Measurements from ENCODE around the gene NHERF2. TPM values are rescaled to one million over a fixed set of nuclear protein-coding genes. Genes with fewer than 3 reads are reported as not detected.
"Not testable (repeated sequence)": the region's sequence is repeated elsewhere in the genome, so short reads cannot be mapped to it uniquely, and the experiment has no call there.

NHERF2 gene
- total RNA-seq, 4 donors from 2014 or later, result 21.5 to 104 (median 30.2) TPM

DNA sequence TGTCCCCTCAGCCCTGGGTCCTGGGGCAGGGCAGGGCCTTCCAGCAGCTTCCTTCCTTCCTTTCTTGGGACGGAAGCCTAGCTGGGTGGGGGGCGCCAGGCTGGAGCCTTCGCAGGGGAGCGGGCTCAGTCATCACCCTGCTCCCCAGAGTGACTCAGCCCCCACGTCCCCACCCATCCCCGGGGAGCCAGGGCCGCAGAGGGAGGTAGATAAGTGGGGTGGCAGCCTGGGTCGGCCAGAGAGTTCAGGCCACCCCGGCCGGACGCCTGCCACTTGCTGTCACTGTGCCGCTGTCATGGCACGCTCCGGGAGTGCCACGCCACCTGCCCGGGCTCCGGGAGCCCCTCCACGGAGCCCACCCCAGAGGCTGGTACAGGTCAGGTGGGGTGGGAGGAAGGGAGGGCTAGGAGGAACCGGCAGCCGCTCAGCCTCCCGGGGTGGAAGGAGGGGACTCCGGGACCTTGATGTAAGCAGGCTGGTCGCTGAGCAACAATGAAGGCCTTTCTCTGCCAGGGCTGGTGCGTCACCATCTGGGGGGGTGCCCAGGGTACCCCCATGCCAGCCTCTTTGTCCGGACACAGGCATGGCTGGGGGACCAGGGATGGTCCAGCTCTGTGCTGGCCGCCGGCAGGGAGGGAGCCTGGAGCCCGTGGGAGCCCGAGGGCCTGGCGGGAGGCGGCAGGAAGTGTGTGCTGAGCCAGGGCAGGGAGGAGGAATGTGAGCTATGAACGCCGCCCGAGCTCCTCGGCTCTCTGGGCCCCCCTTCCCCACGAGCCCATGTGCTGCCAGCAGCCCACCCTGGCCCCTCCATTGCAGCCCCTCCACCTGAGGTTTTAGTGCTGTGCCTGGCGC is 6.6 kb downstream of the NHERF2 start:
- TF ChIP-seq POLR2A (IDR thresholded peaks at IDR 0.05), result no peak
- TF ChIP-seq, protein P1, sequence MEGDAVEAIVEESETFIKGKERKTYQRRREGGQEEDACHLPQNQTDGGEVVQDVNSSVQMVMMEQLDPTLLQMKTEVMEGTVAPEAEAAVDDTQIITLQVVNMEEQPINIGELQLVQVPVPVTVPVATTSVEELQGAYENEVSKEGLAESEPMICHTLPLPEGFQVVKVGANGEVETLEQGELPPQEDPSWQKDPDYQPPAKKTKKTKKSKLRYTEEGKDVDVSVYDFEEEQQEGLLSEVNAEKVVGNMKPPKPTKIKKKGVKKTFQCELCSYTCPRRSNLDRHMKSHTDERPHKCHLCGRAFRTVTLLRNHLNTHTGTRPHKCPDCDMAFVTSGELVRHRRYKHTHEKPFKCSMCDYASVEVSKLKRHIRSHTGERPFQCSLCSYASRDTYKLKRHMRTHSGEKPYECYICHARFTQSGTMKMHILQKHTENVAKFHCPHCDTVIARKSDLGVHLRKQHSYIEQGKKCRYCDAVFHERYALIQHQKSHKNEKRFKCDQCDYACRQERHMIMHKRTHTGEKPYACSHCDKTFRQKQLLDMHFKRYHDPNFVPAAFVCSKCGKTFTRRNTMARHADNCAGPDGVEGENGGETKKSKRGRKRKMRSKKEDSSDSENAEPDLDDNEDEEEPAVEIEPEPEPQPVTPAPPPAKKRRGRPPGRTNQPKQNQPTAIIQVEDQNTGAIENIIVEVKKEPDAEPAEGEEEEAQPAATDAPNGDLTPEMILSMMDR (IDR thresholded peaks at IDR 0.05), result no peak
- no peaks in the 10 kb centered on the region for H3K36me3 ChIP-seq
- H3K27me3 ChIP-seq, result no peaks in the 10 kb centered on the region
- no peak for DNase-seq
- H3K27ac ChIP-seq, result peak overlapping the region; percentile 61 to 90 (median 74)
- H3K4me3 ChIP-seq, result peak overlapping the region; percentile 3 to 40 (median 14)
- H3K9me3 ChIP-seq, result no peaks in the 10 kb centered on the region
- H3K4me1 ChIP-seq, result peaks cover 0 to 65% (median 0%) of the 10 kb centered on the region in 4 donors

DNA sequence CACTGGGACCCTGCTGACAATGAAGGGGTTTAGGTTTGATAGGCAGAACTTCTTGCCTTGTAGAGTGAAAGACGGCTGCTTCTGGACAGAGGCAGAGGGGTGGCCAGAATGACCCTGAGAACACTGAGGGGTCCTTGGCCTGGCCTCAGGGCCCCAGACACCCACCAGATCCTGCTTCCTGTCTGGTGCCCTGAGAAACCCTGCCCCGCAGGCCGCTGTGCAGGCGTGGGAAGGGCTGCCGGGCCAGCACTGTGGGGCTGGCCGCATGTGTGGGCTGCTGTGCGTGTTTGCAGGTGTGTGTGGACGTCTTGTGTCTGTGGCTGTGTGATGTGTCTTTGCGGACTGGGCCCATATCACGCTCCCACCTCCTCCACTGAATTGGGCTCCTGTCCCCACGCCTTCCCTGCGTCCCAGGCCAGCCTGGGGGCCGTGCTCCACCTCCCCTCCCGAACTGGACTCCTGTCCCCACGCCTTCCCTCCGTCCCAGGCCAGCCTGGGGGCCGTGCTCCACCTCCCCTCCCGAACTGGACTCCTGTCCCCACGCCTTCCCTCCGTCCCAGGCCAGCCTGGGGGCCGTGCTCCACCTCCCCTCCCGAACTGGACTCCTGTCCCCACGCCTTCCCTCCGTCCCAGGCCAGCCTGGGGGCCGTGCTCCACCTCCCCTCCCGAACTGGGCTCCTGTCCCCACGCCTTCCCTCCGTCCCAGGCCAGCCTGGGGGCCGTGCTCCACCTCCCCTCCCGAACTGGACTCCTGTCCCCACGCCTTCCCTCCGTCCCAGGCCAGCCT is 7.4 kb downstream of the NHERF2 start:
- DNase-seq, H3K9me3 ChIP-seq, H3K27me3 ChIP-seq, H3K36me3 ChIP-seq: not testable (repeated sequence)
- Histone ChIP-seq H3K4me1 (peaks cover 0 to 66% (median 0%) of the 10 kb centered on the region in 4 donors), H3K4me3 (peak overlapping the region; percentile 3 to 40 (median 14)), H3K27ac (peak overlapping the region; percentile 61 to 91 (median 74))

DNA sequence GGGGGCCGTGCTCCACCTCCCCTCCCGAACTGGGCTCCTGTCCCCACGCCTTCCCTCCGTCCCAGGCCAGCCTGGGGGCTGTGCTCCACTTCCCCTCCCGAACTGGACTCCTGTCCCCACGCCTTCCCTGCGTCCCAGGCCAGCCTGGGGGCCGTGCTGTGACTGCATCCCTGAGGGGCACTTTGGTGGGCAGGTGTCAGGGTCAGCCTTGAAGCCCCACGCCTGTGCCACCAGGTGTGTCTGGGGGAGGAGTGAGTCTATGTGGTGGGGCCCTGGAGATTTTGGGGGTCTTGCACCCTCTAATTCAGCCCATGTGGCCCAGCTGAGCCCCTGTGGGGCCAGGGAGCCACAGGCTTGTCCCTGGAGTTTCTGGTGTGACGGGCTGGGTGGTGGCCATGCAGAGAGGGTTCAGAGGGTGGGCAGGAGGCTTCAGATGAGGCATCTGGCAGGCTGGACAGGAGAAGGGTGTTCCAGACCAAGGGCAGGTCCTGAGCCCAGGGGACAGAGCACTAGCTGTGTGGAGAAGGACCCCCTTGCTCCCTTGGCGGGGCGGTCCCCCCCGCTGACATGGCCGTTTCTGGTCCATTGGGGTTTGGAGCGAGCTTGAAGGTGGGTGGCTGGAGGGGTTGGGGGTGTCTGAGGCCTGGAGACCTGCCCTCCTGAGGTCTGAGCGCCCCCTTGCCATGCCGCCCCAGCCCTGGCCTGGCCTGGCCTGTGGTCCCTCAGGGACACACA is 8.2 kb downstream of the NHERF2 start:
- peaks cover 0 to 68% (median under 1%) of the 10 kb centered on the region in 4 donors for H3K4me1 ChIP-seq
- H3K4me3 ChIP-seq, result peak overlapping the region in 2 of 4 donors; percentile 29 to 33

DNA sequence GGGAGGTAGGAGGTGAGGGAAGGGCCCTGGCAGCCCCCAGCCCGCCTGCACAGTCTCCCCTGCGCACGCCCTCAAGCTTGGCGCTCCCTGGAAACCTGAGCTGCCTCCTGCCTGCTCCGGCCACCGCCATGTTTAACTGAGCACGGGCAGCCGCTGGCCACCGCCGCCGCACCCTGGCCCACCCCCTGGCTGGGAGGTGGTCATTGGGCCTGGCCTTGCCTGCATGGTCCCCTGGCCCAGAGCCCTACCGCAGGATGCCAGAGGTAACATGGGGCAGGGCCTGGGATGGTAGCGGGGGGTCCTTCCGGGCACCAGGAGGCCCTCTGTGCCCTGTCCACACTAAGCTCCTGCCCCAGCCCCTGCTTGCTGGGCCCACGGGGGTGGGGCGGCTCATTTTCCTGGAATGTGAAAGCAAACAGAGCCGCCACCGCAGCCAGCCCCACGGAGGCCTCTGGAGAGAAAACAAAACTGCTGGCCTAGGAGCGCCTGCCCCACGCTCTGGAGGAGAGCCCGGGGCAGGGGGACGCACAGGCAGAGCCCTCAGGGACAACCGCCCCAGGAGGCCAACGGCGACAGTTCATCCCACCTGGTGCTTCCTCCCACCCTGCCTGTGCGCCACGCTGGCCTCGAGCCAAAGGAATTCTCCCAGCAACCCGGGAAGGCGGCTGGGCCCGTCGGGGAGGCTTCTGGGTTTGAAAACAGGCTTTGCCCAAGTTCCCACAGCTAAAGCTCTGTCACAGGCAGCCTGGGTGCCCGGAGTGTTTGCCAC is 8.9 kb downstream of the NHERF2 start:
- no peaks in the 10 kb centered on the region for H3K9me3 ChIP-seq
- H3K27ac ChIP-seq, result peak overlapping the region; percentile 67 to 91 (median 76)
- H3K4me1 ChIP-seq, result peaks cover 0 to 76% (median 3%) of the 10 kb centered on the region in 4 donors
- H3K27me3 ChIP-seq, result no peaks in the 10 kb centered on the region
- no peaks in the 10 kb centered on the region for H3K36me3 ChIP-seq
- peak overlapping the region in 2 of 4 donors; percentile 29 to 33 for H3K4me3 ChIP-seq
- no peak for DNase-seq
- TF ChIP-seq POLR2A (IDR thresholded peaks at IDR 0.05), result no peak
- TF ChIP-seq, protein P1 (IDR thresholded peaks at IDR 0.05), result no peak

More for the DNA sequence above, 8.2 kb downstream of the NHERF2 start:
- no peak for TF ChIP-seq POLR2A (IDR thresholded peaks at IDR 0.05)
- TF ChIP-seq, protein P1 (IDR thresholded peaks at IDR 0.05), result no peak
- no peaks in the 10 kb centered on the region for H3K9me3 ChIP-seq
- DNase-seq, result no peak
- H3K27me3 ChIP-seq, result no peaks in the 10 kb centered on the region
- no peaks in the 10 kb centered on the region for H3K36me3 ChIP-seq
- H3K27ac ChIP-seq, result peak overlapping the region; percentile 67 to 91 (median 76)

DNA sequence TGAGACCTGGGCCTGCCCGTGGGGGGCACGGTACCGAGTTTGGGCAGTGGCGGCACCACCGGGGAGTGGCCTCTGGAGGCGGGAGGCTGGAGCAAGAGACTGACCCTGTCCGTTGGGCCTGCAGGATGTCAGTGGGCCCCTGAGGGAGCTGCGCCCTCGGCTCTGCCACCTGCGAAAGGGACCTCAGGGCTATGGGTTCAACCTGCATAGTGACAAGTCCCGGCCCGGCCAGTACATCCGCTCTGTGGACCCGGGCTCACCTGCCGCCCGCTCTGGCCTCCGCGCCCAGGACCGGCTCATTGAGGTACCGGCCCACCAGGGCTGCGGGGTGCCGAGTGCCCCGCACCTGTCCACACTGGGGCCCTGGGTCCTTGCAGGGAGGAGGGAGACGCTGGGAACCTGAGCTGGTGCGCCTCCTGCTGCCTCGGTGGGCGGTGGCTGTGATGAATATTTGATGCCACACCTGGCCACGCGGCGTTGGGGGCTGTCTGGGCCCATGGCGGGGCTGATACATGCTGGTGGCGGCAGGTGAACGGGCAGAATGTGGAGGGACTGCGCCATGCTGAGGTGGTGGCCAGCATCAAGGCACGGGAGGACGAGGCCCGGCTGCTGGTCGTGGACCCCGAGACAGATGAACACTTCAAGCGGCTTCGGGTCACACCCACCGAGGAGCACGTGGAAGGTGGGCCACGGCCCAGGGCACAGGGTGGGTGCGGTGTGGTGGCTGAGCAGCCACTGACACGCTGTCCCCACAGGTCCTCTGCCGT is 9.7 kb downstream of the NHERF2 start:
- H3K36me3 ChIP-seq, result no peaks in the 10 kb centered on the region

More for the DNA sequence above, 9.7 kb downstream of the NHERF2 start:
- Histone ChIP-seq H3K27me3 (no peaks in the 10 kb centered on the region), H3K27ac (peak overlapping the region; percentile 67 to 91 (median 76)), H3K4me1 (peaks cover 0 to 83% (median 3%) of the 10 kb centered on the region in 4 donors), H3K4me3 (peak overlapping the region in 2 of 4 donors; percentile 29 to 33), H3K9me3 (no peaks in the 10 kb centered on the region)
- DNase-seq, result no peak
- TF ChIP-seq, protein P1 (IDR thresholded peaks at IDR 0.05), result no peak
- no peak for TF ChIP-seq POLR2A (IDR thresholded peaks at IDR 0.05)
